ENCODE measurements around the gene FAM200B.

FAM200B gene

GRCh38 chr4:15692602-15693001 is 11.0 kb downstream of the FAM200B start:
- Histone ChIP-seq H3K36me3 (peaks cover 12 to 27% (median 20%) of the 10 kb centered on the region in 11 experiments; a peak in 19 of 22 replicates), H3K4me2 (peak overlapping the region in 6 of 11 experiments; percentile 55 to 78 (median 62); a peak in 10 of 22 replicates), H3K9ac (no peak overlapping the region), H3K27me3 (no peaks in the 10 kb centered on the region), H3K27ac (peak overlapping the region in 5 of 11 experiments; percentile 53 to 75 (median 65); a peak in 8 of 22 replicates), H3K4me1 (peaks cover 11 to 53% (median 24%) of the 10 kb centered on the region in 10 experiments), H4K20me1 (no peaks in the 10 kb centered on the region), H3K4me3 (no peak overlapping the region), H3K9me3 (replicated peaks in 1 of 11) (peaks cover 3 to 25% (median 11%) of the 10 kb centered on the region in 11 experiments; a peak in 19 of 22 replicates)
- TF ChIP-seq Cebpa-rat (IDR thresholded peaks at IDR 0.05), result no peak

GRCh38 chr4:15694431-15694830 is 12.8 kb downstream of the FAM200B start:
- Histone ChIP-seq H4K20me1 (no peaks in the 10 kb centered on the region), H3K27ac (no peak overlapping the region), H3K4me2 (peak overlapping the region in 1 of 11 experiments; percentile 26; a peak in 1 of 22 replicates), H3K9me3 (replicated peaks in 1 of 11) (peaks cover 12 to 34% (median 21%) of the 10 kb centered on the region in 11 experiments), H3K4me1 (peaks cover 11 to 43% (median 22%) of the 10 kb centered on the region in 10 experiments), H3K27me3 (no peaks in the 10 kb centered on the region), H3K4me3 (no peak overlapping the region), H3K36me3 (peaks cover 0 to 10% (median 2%) of the 10 kb centered on the region in 11 experiments; a peak in 13 of 22 replicates), H3K9ac (no peak overlapping the region)
- no peak for TF ChIP-seq Cebpa-rat (IDR thresholded peaks at IDR 0.05)

- TF ChIP-seq Cebpa-rat (IDR thresholded peaks at IDR 0.05), result no peak
- Histone ChIP-seq H3K36me3 (peaks cover 0 to 8% (median 0%) of the 10 kb centered on the region in 11 experiments; a peak in 3 of 22 replicates), H3K4me3 (no peak overlapping the region), H3K4me2 (peak overlapping the region in 1 of 11 experiments; percentile 26; a peak in 1 of 22 replicates), H3K4me1 (peaks cover 11 to 35% (median 20%) of the 10 kb centered on the region in 10 experiments), H3K27ac (no peak overlapping the region), H4K20me1 (no peaks in the 10 kb centered on the region), H3K9ac (no peak overlapping the region), H3K9me3 (replicated peaks in 1 of 11) (peaks cover 13 to 41% (median 29%) of the 10 kb centered on the region in 11 experiments), H3K27me3 (no peaks in the 10 kb centered on the region)
Observed at GRCh38 chr4:15695240-15695699, 13.6 kb downstream of the FAM200B start.

- Histone ChIP-seq H3K9ac (no peak overlapping the region), H3K4me3 (no peak overlapping the region), H3K27me3 (no peaks in the 10 kb centered on the region), H4K20me1 (no peaks in the 10 kb centered on the region), H3K4me1 (peaks cover 10 to 30% (median 16%) of the 10 kb centered on the region in 10 experiments), H3K9me3 (replicated peaks in 1 of 11) (peaks cover 13 to 45% (median 30%) of the 10 kb centered on the region in 11 experiments), H3K4me2 (no peak overlapping the region), H3K27ac (no peak overlapping the region), H3K36me3 (peaks cover 0 to 8% (median 0%) of the 10 kb centered on the region in 11 experiments; a peak in 3 of 22 replicates)
- TF ChIP-seq Cebpa-rat (IDR thresholded peaks at IDR 0.05), result no peak
Observed at GRCh38 chr4:15695729-15696128, 14.1 kb downstream of the FAM200B start.

- H3K4me1 ChIP-seq, result peaks cover 0 to 19% (median 5%) of the 10 kb centered on the region in 10 experiments; a peak in 17 of 20 replicates
- H4K20me1 ChIP-seq, result no peaks in the 10 kb centered on the region
- no peak for TF ChIP-seq Cebpa-rat (IDR thresholded peaks at IDR 0.05)
- no peak overlapping the region for H3K9ac ChIP-seq
- H3K27me3 ChIP-seq, result no peaks in the 10 kb centered on the region
- peaks cover 21 to 51% (median 32%) of the 10 kb centered on the region in 11 experiments for H3K9me3 ChIP-seq (replicated peaks in 1 of 11)
- peaks cover 0 to 8% (median 0%) of the 10 kb centered on the region in 11 experiments; a peak in 2 of 22 replicates for H3K36me3 ChIP-seq
- H3K27ac ChIP-seq, result no peak overlapping the region
- H3K4me2 ChIP-seq, result peak overlapping the region in 1 of 11 experiments; percentile 1; a peak in 1 of 22 replicates
- H3K4me3 ChIP-seq, result no peak overlapping the region
Observed at GRCh38 chr4:15696866-15697265, 15.2 kb downstream of the FAM200B start.

- Histone ChIP-seq H3K9ac (peak within 1 kb of the TSS in 10 of 11 experiments; percentile 21 to 63 (median 42); a peak in 14 of 22 replicates), H3K27me3 (peaks cover 0 to 10% (median 0%) of the 10 kb centered on the region in 11 experiments; a peak in 7 of 22 replicates), H3K9me3 (replicated peaks in 1 of 11) (peaks cover 12 to 52% (median 35%) of the 10 kb centered on the region in 11 experiments; a peak in 20 of 22 replicates), H3K36me3 (no peaks in the 10 kb centered on the region), H3K4me3 (peak within 1 kb of the TSS; percentile 41 to 61 (median 50)), H4K20me1 (no peaks in the 10 kb centered on the region), H3K4me1 (peaks cover 0 to 13% (median 7%) of the 10 kb centered on the region in 10 experiments; a peak in 8 of 20 replicates), H3K27ac (peak within 1 kb of the TSS in 4 of 11 experiments; percentile 17 to 44 (median 39); a peak in 6 of 22 replicates), H3K4me2 (peak within 1 kb of the TSS; percentile 44 to 79 (median 61))
- TF ChIP-seq Cebpa-rat (IDR thresholded peaks at IDR 0.05), result no peak
Observed at GRCh38 chr4:15702941-15703403, 21.3 kb downstream of the FAM200B start, which contains the start of gene BST1. Gene BST1 (plus strand): TSS chr4:15703065. CDS start chr4:15703145, 80 bp downstream.

- Histone ChIP-seq H3K36me3 (no peaks in the 10 kb centered on the region), H3K9me3 (replicated peaks in 1 of 11) (peaks cover 12 to 48% (median 35%) of the 10 kb centered on the region in 11 experiments; a peak in 19 of 22 replicates), H3K4me2 (peak overlapping the region in 10 of 11 experiments; percentile 44 to 79 (median 59); a peak in 15 of 22 replicates), H3K9ac (peak overlapping the region in 5 of 11 experiments; percentile 36 to 63 (median 43); a peak in 4 of 22 replicates), H3K4me1 (peaks cover 0 to 13% (median 7%) of the 10 kb centered on the region in 10 experiments; a peak in 8 of 20 replicates), H3K4me3 (peak overlapping the region; percentile 41 to 61 (median 50); a peak in 16 of 20 replicates), H3K27me3 (peaks cover 0 to 10% (median 0%) of the 10 kb centered on the region in 11 experiments; a peak in 7 of 22 replicates), H3K27ac (peak overlapping the region in 2 of 11 experiments; percentile 36 to 44; a peak in 3 of 22 replicates), H4K20me1 (no peaks in the 10 kb centered on the region)
- TF ChIP-seq Cebpa-rat (IDR thresholded peaks at IDR 0.05), result no peak
Observed at GRCh38 chr4:15703439-15703838, 21.8 kb downstream of the FAM200B start.

- Histone ChIP-seq H3K4me3 (no peak overlapping the region), H3K9ac (no peak overlapping the region), H3K36me3 (no peaks in the 10 kb centered on the region), H4K20me1 (no peaks in the 10 kb centered on the region), H3K27ac (no peak overlapping the region), H3K27me3 (peaks cover 0 to 10% (median 0%) of the 10 kb centered on the region in 11 experiments; a peak in 7 of 22 replicates), H3K4me2 (no peak overlapping the region; a peak in 1 of 22 replicates), H3K4me1 (peaks cover 0 to 13% (median 7%) of the 10 kb centered on the region in 10 experiments; a peak in 8 of 20 replicates), H3K9me3 (replicated peaks in 1 of 11) (peaks cover 9 to 47% (median 35%) of the 10 kb centered on the region in 11 experiments; a peak in 19 of 22 replicates)
- TF ChIP-seq Cebpa-rat (IDR thresholded peaks at IDR 0.05), result no peak
Observed at GRCh38 chr4:15704129-15704528, 22.5 kb downstream of the FAM200B start.

Data from BLaER1 treated with 17β-estradiol and CSF1 and Interleukin-3, amounts not matched to agents 10 nM and 100 nM (cell line).